PC-3 (cell line): ENCODE data around the gene IQSEC1. TPM values are rescaled to one million over a fixed set of nuclear protein-coding genes. Genes with fewer than 3 reads are reported as not detected.

Experiments
- ATAC-seq: fragments of 200-7000 bp; cut with Tn5 transposase; 2 replicates; pipeline ENCODE4 v1.9.1; 2020; ENCODE audit warnings: mild to moderate bottlenecking, moderate library complexity
- BruUV-seq: library from RNA; stranded (reverse); fragments of 400-500 nt; replicated peaks from 2 replicates; lab custom pipeline; 2021; lab: Mats Ljungman, UMichigan
- CTCF ChIA-PET: fragments of 300-600 bp; sonication (Branson Sonifier 250); formaldehyde crosslinking; loops from one replicate; lab custom pipeline; 2022; ENCODE audit warnings: antibody characterized with exemption; lab: Charles Lee
- POLR2A ChIA-PET: fragments of 300-600 bp; sonication (Branson Sonifier 250); formaldehyde crosslinking; loops from one replicate; lab custom pipeline; 2022; ENCODE audit warnings: antibody characterized with exemption; ENCODE audit not compliant: unreplicated experiment; lab: Charles Lee
- DNase-seq: peaks from one replicate; pipeline ENCODE4 v3.0.0-alpha.2; 2015
- H2AFZ ChIP-seq: fragments of 300-600 bp; sonication (generic); 2 replicates; pipeline ENCODE4 v1.6.0; 2016; ENCODE audit warnings: antibody characterized with exemption, low read length
- H3F3A ChIP-seq: fragments of 300-600 bp; sonication (generic); one replicate; pipeline ENCODE4 v1.6.0; 2017; ENCODE audit warnings: antibody characterized with exemption, low read length, control low read depth, mild to moderate bottlenecking; ENCODE audit not compliant: unreplicated experiment
- H3K27ac ChIP-seq: fragments of 300-600 bp; sonication (generic); 2 replicates; pipeline ENCODE4 v1.5.1; 2016; ENCODE audit warnings: mild to moderate bottlenecking, low read length
- H3K27me3 ChIP-seq: fragments of 300-600 bp; sonication (generic); 2 replicates; pipeline ENCODE4 v1.6.1; 2016; ENCODE audit warnings: low read length, mixed read lengths
- H3K36me3 ChIP-seq: fragments of 300-600 bp; sonication (generic); 2 replicates; pipeline ENCODE4 v1.6.1; 2016; ENCODE audit warnings: low read depth, mixed run types, low read length, mixed read lengths
- H3K4me1 ChIP-seq: fragments of 300-600 bp; sonication (generic); 2 replicates; pipeline ENCODE4 v1.5.1; 2016; ENCODE audit warnings: low read length; ENCODE audit not compliant: insufficient read depth
- H3K4me2 ChIP-seq: fragments of 300-600 bp; sonication (generic); 2 replicates; pipeline ENCODE4 v1.6.0; 2016; ENCODE audit warnings: low read length
- H3K4me3 ChIP-seq: fragments of 300-600 bp; sonication (generic); 2 replicates; pipeline ENCODE4 v1.5.1; 2016; ENCODE audit warnings: mild to moderate bottlenecking, low read length, mixed read lengths
- H3K79me2 ChIP-seq: fragments of 300-600 bp; sonication (generic); 2 replicates; pipeline ENCODE4 v1.6.1; 2017; ENCODE audit warnings: low read length, mixed read lengths
- H3K9ac ChIP-seq: fragments of 300-600 bp; sonication (generic); 2 replicates; pipeline ENCODE4 v1.6.0; 2016; ENCODE audit warnings: mild to moderate bottlenecking, low read length
- H3K9me2 ChIP-seq: fragments of 300-600 bp; sonication (generic); replicated peaks from 2 replicates; pipeline ENCODE4 v1.6.1; 2016; ENCODE audit warnings: mixed run types, low read length, mixed read lengths
- H3K9me3 ChIP-seq: fragments of 300-600 bp; sonication (generic); 2 replicates; pipeline ENCODE4 v1.6.1; 2016; ENCODE audit warnings: low read length, mixed read lengths
- H4K20me1 ChIP-seq: fragments of 300-600 bp; sonication (generic); 2 replicates; pipeline ENCODE4 v1.6.1; 2016; ENCODE audit warnings: low read length, mixed read lengths
- EZH2 ChIP-seq: fragments of 300-600 bp; sonication (generic); IDR thresholded peaks from one replicate; pipeline ENCODE4 v1.6.1; 2017; ENCODE audit warnings: antibody characterized with exemption, mild to moderate bottlenecking, low read length; ENCODE audit not compliant: unreplicated experiment
- EZH2phosphoT487 ChIP-seq: fragments of 300-600 bp; sonication (generic); IDR thresholded peaks from 2 replicates; pipeline ENCODE4 v1.6.1; 2018; ENCODE audit warnings: mild to moderate bottlenecking, antibody characterized with exemption, low read length, borderline replicate concordance
- intact Hi-C: fragments of 100-400 bp; cut with micrococcal nuclease; formaldehyde crosslinking; loops from 2 replicates; pipeline ENCODE4 v1.9.0; 2023
- total RNA-seq: library from RNA; depleted of rRNA; stranded (reverse); fragments of >200 nt; gene quantifications from 2 replicates; pipeline ENCODE4 v1.2.3, GENCODE V29; 2014
- TF ChIP-seq, protein P1 (sequence below): fragments of 300-600 bp; sonication (generic); conservative IDR thresholded peaks from 2 replicates; pipeline ENCODE4 v1.5.1; 2017; ENCODE audit warnings: antibody characterized with exemption, low read depth, mild to moderate bottlenecking, low read length

Gene IQSEC1
- total RNA-seq, 1 experiment from 2014 or later = 37.9 TPM

DNA sequence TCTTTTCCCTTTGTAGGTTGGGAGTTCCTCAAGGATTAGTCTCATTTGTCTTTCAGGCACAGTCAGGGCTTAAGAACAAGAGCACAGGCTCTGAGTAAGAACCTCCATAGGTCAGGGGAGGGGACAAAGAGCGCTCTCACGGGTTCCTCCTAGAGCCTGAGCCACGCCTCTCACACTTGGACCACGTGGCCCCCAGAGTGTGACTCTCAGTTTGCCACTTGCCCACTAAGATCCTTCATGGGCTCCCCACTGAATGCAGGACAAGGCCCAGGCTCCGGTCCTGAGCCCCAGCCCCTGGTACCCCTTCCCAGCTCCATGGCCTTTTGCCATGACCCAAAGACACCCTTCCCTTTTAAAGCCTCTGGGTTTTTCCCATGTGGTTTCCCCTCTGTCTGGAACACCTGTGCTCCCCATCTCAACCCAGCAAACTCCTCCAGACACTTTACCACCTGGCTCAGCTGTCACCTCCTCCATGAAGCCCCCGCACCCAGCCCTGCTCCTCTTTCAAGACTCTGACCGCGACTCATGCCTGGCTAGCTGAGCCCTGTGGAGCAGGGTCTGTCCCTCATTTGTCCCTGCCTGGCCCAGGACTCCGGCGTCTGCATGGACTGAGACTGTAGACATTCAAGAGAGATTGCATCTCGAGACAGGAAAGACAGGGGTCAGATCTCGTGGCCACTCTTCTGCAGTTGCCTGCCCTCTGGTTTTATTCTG, 32.7 kb downstream of the IQSEC1 start:
- no peaks in the 10 kb centered on the region for H3K9me3 ChIP-seq
- H3K4me3 ChIP-seq = no peak overlapping the region
- intact Hi-C loops = no loop called here
- no TSS peak for BruUV-seq
- no peak overlapping the region for H3K27ac ChIP-seq
- H2AFZ ChIP-seq = no peak overlapping the region
- ATAC-seq = no peak
- H4K20me1 ChIP-seq = no peaks in the 10 kb centered on the region
- no peaks in the 10 kb centered on the region for H3K27me3 ChIP-seq
- POLR2A ChIA-PET = no interaction called here
- no peaks in the 10 kb centered on the region for H3K9me2 ChIP-seq
- H3K79me2 ChIP-seq = no peaks in the 10 kb centered on the region
- H3K4me2 ChIP-seq = no peak overlapping the region
- no peaks in the 10 kb centered on the region for H3F3A ChIP-seq
- H3K9ac ChIP-seq = no peak overlapping the region
- no peak for DNase-seq
- 0 out of 2 replicates have a peak, but pooled peaks cover 3% of the 10 kb centered on the region for H3K4me1 ChIP-seq
- H3K36me3 ChIP-seq = no peaks in the 10 kb centered on the region
- TF ChIP-seq, protein P1, sequence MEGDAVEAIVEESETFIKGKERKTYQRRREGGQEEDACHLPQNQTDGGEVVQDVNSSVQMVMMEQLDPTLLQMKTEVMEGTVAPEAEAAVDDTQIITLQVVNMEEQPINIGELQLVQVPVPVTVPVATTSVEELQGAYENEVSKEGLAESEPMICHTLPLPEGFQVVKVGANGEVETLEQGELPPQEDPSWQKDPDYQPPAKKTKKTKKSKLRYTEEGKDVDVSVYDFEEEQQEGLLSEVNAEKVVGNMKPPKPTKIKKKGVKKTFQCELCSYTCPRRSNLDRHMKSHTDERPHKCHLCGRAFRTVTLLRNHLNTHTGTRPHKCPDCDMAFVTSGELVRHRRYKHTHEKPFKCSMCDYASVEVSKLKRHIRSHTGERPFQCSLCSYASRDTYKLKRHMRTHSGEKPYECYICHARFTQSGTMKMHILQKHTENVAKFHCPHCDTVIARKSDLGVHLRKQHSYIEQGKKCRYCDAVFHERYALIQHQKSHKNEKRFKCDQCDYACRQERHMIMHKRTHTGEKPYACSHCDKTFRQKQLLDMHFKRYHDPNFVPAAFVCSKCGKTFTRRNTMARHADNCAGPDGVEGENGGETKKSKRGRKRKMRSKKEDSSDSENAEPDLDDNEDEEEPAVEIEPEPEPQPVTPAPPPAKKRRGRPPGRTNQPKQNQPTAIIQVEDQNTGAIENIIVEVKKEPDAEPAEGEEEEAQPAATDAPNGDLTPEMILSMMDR = no peak
- TF ChIP-seq EZH2 (no peak), EZH2phosphoT487 (no peak)
- CTCF ChIA-PET = no interaction called here

DNA sequence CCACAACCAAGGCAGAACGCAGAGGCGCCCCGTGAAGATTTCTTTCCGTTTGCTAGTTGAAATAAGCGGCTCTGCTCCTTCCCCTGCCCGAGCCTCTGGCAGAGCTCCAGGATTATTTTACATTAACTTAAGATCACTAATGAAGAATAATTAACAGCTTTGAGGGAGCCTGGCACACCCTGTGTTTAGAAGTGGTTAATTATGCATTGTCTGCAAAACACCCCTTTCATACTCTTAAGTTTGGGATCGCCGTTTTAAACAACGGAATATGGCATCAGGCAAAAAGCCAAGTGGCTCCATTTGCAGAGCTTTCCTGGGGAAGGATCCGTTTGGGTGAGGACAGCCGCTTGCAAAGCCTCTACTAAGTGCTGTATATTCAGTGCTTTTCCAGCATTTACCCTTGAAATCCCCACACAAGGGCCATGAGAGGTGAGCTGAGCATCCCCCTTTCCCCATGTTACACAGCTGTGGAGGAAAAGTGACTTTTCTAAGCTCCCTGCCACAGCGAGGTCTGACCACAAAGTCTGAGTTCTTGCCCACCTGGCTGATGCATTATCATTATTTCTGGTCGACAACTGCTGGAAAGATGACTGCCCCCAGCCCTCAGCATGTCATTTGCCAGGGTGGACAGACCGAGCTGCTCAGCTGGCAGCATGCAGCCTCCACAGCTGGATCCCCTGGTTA, 33.9 kb downstream of the IQSEC1 start:
- H3K4me2 ChIP-seq = no peak overlapping the region
- H3K9ac ChIP-seq = no peak overlapping the region
- BruUV-seq = no TSS peak
- no peak overlapping the region for H2AFZ ChIP-seq
- 0 out of 2 replicates have a peak, but pooled peaks cover 3% of the 10 kb centered on the region for H3K4me1 ChIP-seq
- no peaks in the 10 kb centered on the region for H3K79me2 ChIP-seq
- ChIA-PET POLR2A (no interaction called here), CTCF (interaction anchor here (0.5 kb wide), 1 partner anchor 167 kb away, joined by 3 read pairs; no protein-coding TSS in a partner anchor)
- no peaks in the 10 kb centered on the region for H4K20me1 ChIP-seq
- TF ChIP-seq, protein P1 = no peak
- TF ChIP-seq EZH2phosphoT487 = no peak
- no peak for TF ChIP-seq EZH2
- no peaks in the 10 kb centered on the region for H3K9me2 ChIP-seq
- H3K4me3 ChIP-seq = no peak overlapping the region
- no peaks in the 10 kb centered on the region for H3K9me3 ChIP-seq
- H3K36me3 ChIP-seq = no peaks in the 10 kb centered on the region
- H3K27ac ChIP-seq = no peak overlapping the region
- intact Hi-C loops = no loop called here
- H3K27me3 ChIP-seq = no peaks in the 10 kb centered on the region
- ATAC-seq (no peak), DNase-seq (no peak)
- H3F3A ChIP-seq = no peaks in the 10 kb centered on the region
